Upper lobe of left lung (tissue), 4 donors: ENCODE data around the gene SENP7.

Experiments used
- CTCF ChIP-seq, 6 experiments: fragments of 450-650 bp in 4 of 6; fragments of 200-600 bp in 2 of 6; sonication (generic) in 2 of 6; IDR thresholded peaks; one replicate each; pipeline ENCODE4 v1.5.1; 2016 to 2019; ENCODE audit warnings: antibody characterized with exemption in 6 of 6
- EP300 ChIP-seq, 4 donors: sonication (generic); formaldehyde crosslinking; IDR thresholded peaks; one replicate each; pipeline ENCODE4 v1.5.1; 2017; ENCODE audit warnings: antibody characterized with exemption in 4 of 4, control low read depth in 2 of 4
- POLR2A ChIP-seq, 4 donors: fragments of 450-650 bp; IDR thresholded peaks; one replicate each; pipeline ENCODE4 v1.5.1; 2016 to 2017; ENCODE audit warnings: antibody characterized with exemption in 4 of 4, mild to moderate bottlenecking in 2 of 4
- POLR2AphosphoS5 ChIP-seq, 2 donors: sonication (generic); formaldehyde crosslinking; IDR thresholded peaks; one replicate each; pipeline ENCODE4 v1.5.1; 2017; ENCODE audit warnings: antibody characterized with exemption in 2 of 2

- no peak for TF ChIP-seq POLR2A (IDR thresholded peaks at IDR 0.05)
- no peak for TF ChIP-seq CTCF (IDR thresholded peaks at IDR 0.05)
- TF ChIP-seq EP300 (IDR thresholded peaks at IDR 0.05), result no peak
- TF ChIP-seq POLR2AphosphoS5 (IDR thresholded peaks at IDR 0.05), result no peak
These were observed 3.2 kb downstream of the SENP7 start for GRCh38 chr3:101509811-101510210.
